Esophagus squamous epithelium (tissue), 5 donors: ENCODE measurements around the gene ORAI1. TPM values are rescaled to one million over a fixed set of nuclear protein-coding genes. Genes with fewer than 3 reads are reported as not detected.

ENCODE experiments used
- DNase-seq: peaks from one replicate; lab custom pipeline; 2025; lab: John Stamatoyannopoulos, UW
- H3K27ac ChIP-seq, 4 donors: fragments of 200-600 bp; sonication (generic); one replicate each; pipeline ENCODE4 v1.5.1; 2016 to 2019; ENCODE audit warnings: mild to moderate bottlenecking in 1 of 4
- H3K27me3 ChIP-seq, 4 donors: fragments of 200-600 bp; sonication (generic); 1 replicate in 3 of 4; 2 replicates in 1 of 4; pipeline versions ENCODE4 v1.5.1 to v1.6.0; 2017 to 2021; ENCODE audit warnings: antibody characterized with exemption in 1 of 4
- H3K36me3 ChIP-seq, 3 donors: fragments of 200-600 bp; sonication (generic); one replicate each; pipeline ENCODE4 v1.5.1; 2016 to 2019
- H3K4me1 ChIP-seq, 3 donors: fragments of 200-600 bp; sonication (generic); one replicate each; pipeline ENCODE4 v1.5.1; 2017 to 2019
- H3K4me3 ChIP-seq, 4 donors: fragments of 200-600 bp; sonication (generic); 1 replicate in 3 of 4; 2 replicates in 1 of 4; pipeline ENCODE4 v1.5.1; 2016 to 2019; ENCODE audit warnings: mild to moderate bottlenecking in 2 of 4, moderate library complexity in 1 of 4
- H3K9me3 ChIP-seq, 3 donors: fragments of 200-600 bp; sonication (generic); one replicate each; pipeline ENCODE4 v1.5.1; 2016 to 2019
- CTCF ChIP-seq, 6 experiments: fragments of 450-650 bp in 4 of 6; fragments of 200-600 bp in 2 of 6; sonication (generic) in 2 of 6; IDR thresholded peaks; one replicate each; pipeline ENCODE4 v1.5.1; 2016 to 2019; ENCODE audit warnings: antibody characterized with exemption in 6 of 6, mild to moderate bottlenecking in 4 of 6, moderate library complexity in 4 of 6
- POLR2A ChIP-seq, 4 donors: fragments of 450-650 bp; IDR thresholded peaks; one replicate each; pipeline ENCODE4 v1.6.1; 2017; ENCODE audit warnings: antibody characterized with exemption in 4 of 4, mild to moderate bottlenecking in 4 of 4, moderate library complexity in 3 of 4
- WGBS, 2 donors: methylation state at CpG; one replicate each; pipeline ENCODE4 v1.1.5; 2018; 5-methylcytosine and 5-hydroxymethylcytosine counted together
- intact Hi-C: fragments of 100-400 bp; cut with DNase I; formaldehyde crosslinking; loops from one replicate; pipeline ENCODE4 v1.15.0; 2022
- total RNA-seq, 4 donors: library from RNA; depleted of rRNA; stranded (reverse); fragments of >200 nt; gene quantifications; one replicate each; pipeline ENCODE4 v1.1.0, GENCODE V29; 2016
- donor health status: DM: yes; HTN: yes; CAD: no.

ORAI1 gene
- total RNA-seq, 4 donors from 2014 or later, result 4.4 to 7.9 (median 7.0) TPM

- Histone ChIP-seq H3K9me3 (no peaks in the 10 kb centered on the region), H3K27me3 (no peaks in the 10 kb centered on the region), H3K4me1 (peaks cover 7 to 47% (median 10%) of the 10 kb centered on the region in 3 donors), H3K36me3 (no peaks in the 10 kb centered on the region), H3K4me3 (no peak overlapping the region), H3K27ac (no peak overlapping the region)
- no peak for TF ChIP-seq POLR2A (IDR thresholded peaks at IDR 0.05)
- peak; percentile 31 to 48 (median 45) for TF ChIP-seq CTCF (IDR thresholded peaks at IDR 0.05)
- intact Hi-C loops, result no loop called here
- no peak for DNase-seq
- 75 to 87% methylated on average over 11 to 16 of the region's 18 CpGs for WGBS, 2 donors
Measured at GRCh38 chr12:121668750-121669520, 42.6 kb downstream of the ORAI1 start.

GRCh38 chr12:121669521-121669900 is 43.2 kb downstream of the ORAI1 start, which contains the start of gene MORN3:
Gene MORN3 (minus strand): TSS chr12:121669654. CDS start chr12:121669483, 171 bp downstream.
- H3K4me3 ChIP-seq, result no peak within 1 kb of the TSS
- no peaks in the 10 kb centered on the region for H3K9me3 ChIP-seq
- TF ChIP-seq POLR2A (IDR thresholded peaks at IDR 0.05) (no peak), CTCF (IDR thresholded peaks at IDR 0.05) (no peak)
- intact Hi-C loops, result no loop called here
- DNase-seq, result no peak
- no peaks in the 10 kb centered on the region for H3K27me3 ChIP-seq
- peak within 1 kb of the TSS in 3 of 4 donors; percentile 2 to 38 (median 33) for H3K27ac ChIP-seq
- no peaks in the 10 kb centered on the region for H3K36me3 ChIP-seq
- H3K4me1 ChIP-seq, result peaks cover 7 to 47% (median 10%) of the 10 kb centered on the region in 3 donors
- WGBS, 2 donors, result 56 to 64% methylated on average over 1 of the region's 5 CpGs

- H3K27ac ChIP-seq, result peak overlapping the region; percentile 51 to 77 (median 72)
- DNase-seq, result no peak
- peaks cover 7 to 47% (median 10%) of the 10 kb centered on the region in 3 donors for H3K4me1 ChIP-seq
- TF ChIP-seq POLR2A (IDR thresholded peaks at IDR 0.05) (no peak), CTCF (IDR thresholded peaks at IDR 0.05) (no peak)
- intact Hi-C loops, result loop anchor here (10.0 kb wide), 1 partner anchor 48 kb away; the partner anchor contains the start of gene ORAI1
- WGBS, 2 donors, result 26 to 41% methylated on average over 6 to 11 of the region's 12 CpGs
- H3K27me3 ChIP-seq, result no peaks in the 10 kb centered on the region
- H3K4me3 ChIP-seq, result peak overlapping the region; percentile 33 to 65 (median 50)
- H3K9me3 ChIP-seq, result no peaks in the 10 kb centered on the region
- no peaks in the 10 kb centered on the region for H3K36me3 ChIP-seq
Measured at GRCh38 chr12:121673013-121673511, 46.7 kb downstream of the ORAI1 start.

- Histone ChIP-seq H3K36me3 (no peaks in the 10 kb centered on the region), H3K9me3 (no peaks in the 10 kb centered on the region), H3K4me1 (peaks cover 3 to 27% (median 5%) of the 10 kb centered on the region in 3 donors), H3K27me3 (no peaks in the 10 kb centered on the region), H3K27ac (no peak overlapping the region), H3K4me3 (no peak overlapping the region)
- 92 to 96% methylated on average over 5 of the region's 5 CpGs for WGBS, 2 donors
- intact Hi-C loops, result loop anchor here (10.0 kb wide), 1 partner anchor 51 kb away; the partner anchor contains the start of gene ORAI1
- TF ChIP-seq CTCF (IDR thresholded peaks at IDR 0.05) (no peak), POLR2A (IDR thresholded peaks at IDR 0.05) (no peak)
- DNase-seq, result no peak
Measured at GRCh38 chr12:121676190-121676589, 49.9 kb downstream of the ORAI1 start.

GRCh38 chr12:121678305-121678704 is 52.0 kb downstream of the ORAI1 start:
- WGBS, 2 donors, result 86 to 95% methylated on average over 1 to 3 of the region's 3 CpGs

More at GRCh38 chr12:121678305-121678704, 52.0 kb downstream of the ORAI1 start:
- no peak for DNase-seq
- H3K27me3 ChIP-seq, result no peaks in the 10 kb centered on the region
- no peaks in the 10 kb centered on the region for H3K9me3 ChIP-seq
- H3K36me3 ChIP-seq, result no peaks in the 10 kb centered on the region
- TF ChIP-seq POLR2A (IDR thresholded peaks at IDR 0.05) (no peak), CTCF (IDR thresholded peaks at IDR 0.05) (no peak)
- no peak overlapping the region for H3K27ac ChIP-seq
- H3K4me1 ChIP-seq, result peaks cover 0 to 13% (median 3%) of the 10 kb centered on the region in 3 donors
- H3K4me3 ChIP-seq, result no peak overlapping the region
- intact Hi-C loops, result loop anchor here (10.0 kb wide), 1 partner anchor 54 kb away; the partner anchor contains the start of gene ORAI1
